Measurements from ENCODE around the gene SPSB1. TPM values are rescaled to one million over a fixed set of nuclear protein-coding genes. Genes with fewer than 3 reads are reported as not detected.

The SPSB1 gene
- total RNA-seq, 6 experiments from 2014 or later: 5.9 to 10.4 (median 8.6) TPM

- DNase-seq: no peak
- no peak for TF ChIP-seq CTCF (IDR thresholded peaks at IDR 0.05)
- no peaks in the 10 kb centered on the region for H3K27me3 Mint-ChIP-seq (ENCODE audit: insufficient read depth)
- peaks cover 37% of the 10 kb centered on the region for H3K9me3 Mint-ChIP-seq
- H3K36me3 Mint-ChIP-seq (ENCODE audit: low read depth): peaks cover 32% of the 10 kb centered on the region
- H3K4me3 Mint-ChIP-seq: no peak overlapping the region
- peaks cover 6% of the 10 kb centered on the region; the same call in 1 of the 2 replicates for H3K4me1 Mint-ChIP-seq (ENCODE audit: low read depth)
- no peak overlapping the region for H3K27ac Mint-ChIP-seq
Observed at GRCh38 chr1:9256332-9256731, 36.4 kb upstream of the SPSB1 start.

- Mint-ChIP-seq H3K4me3 (no peak overlapping the region), H3K27ac (no peak overlapping the region), H3K9me3 (peaks cover 37% of the 10 kb centered on the region), H3K27me3 (ENCODE audit: insufficient read depth) (no peaks in the 10 kb centered on the region), H3K36me3 (ENCODE audit: low read depth) (peaks cover 32% of the 10 kb centered on the region), H3K4me1 (ENCODE audit: low read depth) (peaks cover 6% of the 10 kb centered on the region; the same call in 1 of the 2 replicates)
- no peak for DNase-seq
- TF ChIP-seq CTCF (IDR thresholded peaks at IDR 0.05): no peak
Observed at GRCh38 chr1:9257851-9258250, 34.8 kb upstream of the SPSB1 start.

DNA sequence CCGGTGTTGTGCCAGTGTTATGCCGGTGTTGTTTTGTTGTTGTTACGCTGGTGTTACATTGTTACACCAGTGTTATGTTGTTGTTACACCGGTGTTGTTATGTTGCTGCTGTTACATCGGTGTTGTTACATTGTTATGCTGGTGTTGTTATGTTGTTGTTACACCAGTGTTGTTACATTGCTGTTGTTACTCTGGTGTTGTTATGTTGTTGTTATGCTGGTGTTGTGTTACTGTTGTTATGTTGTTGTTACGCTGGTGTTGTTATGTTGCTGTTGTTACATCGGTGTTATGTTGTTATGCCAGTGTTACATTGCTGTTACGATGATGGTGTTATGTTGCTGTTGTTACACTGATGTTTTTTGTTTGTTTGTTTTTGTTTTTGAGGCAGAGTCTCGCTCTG lies 34.1 kb upstream of the SPSB1 start:
- H3K4me3 Mint-ChIP-seq: no peak overlapping the region
- no peak for TF ChIP-seq CTCF (IDR thresholded peaks at IDR 0.05)
- no peak for DNase-seq
- H3K36me3 Mint-ChIP-seq (ENCODE audit: low read depth): peaks cover 32% of the 10 kb centered on the region
- no peaks in the 10 kb centered on the region for H3K27me3 Mint-ChIP-seq (ENCODE audit: insufficient read depth)
- peak overlapping the region; percentile 43; the same call in 1 of the 2 replicates for H3K27ac Mint-ChIP-seq
- peaks cover 37% of the 10 kb centered on the region for H3K9me3 Mint-ChIP-seq
- H3K4me1 Mint-ChIP-seq (ENCODE audit: low read depth): peaks cover 2% of the 10 kb centered on the region; the same call in 1 of the 2 replicates

- Mint-ChIP-seq H3K27ac (peak overlapping the region; percentile 42), H3K4me3 (no peak overlapping the region), H3K36me3 (ENCODE audit: low read depth) (peaks cover 38% of the 10 kb centered on the region), H3K4me1 (ENCODE audit: low read depth) (no peaks in the 10 kb centered on the region), H3K27me3 (ENCODE audit: insufficient read depth) (no peaks in the 10 kb centered on the region; the same call in 1 of the 2 replicates), H3K9me3 (peaks cover 37% of the 10 kb centered on the region)
- no peak for TF ChIP-seq CTCF (IDR thresholded peaks at IDR 0.05)
- no peak for DNase-seq
Observed at GRCh38 chr1:9260059-9260766, 32.5 kb upstream of the SPSB1 start.

GRCh38 chr1:9261496-9261895 lies 31.2 kb upstream of the SPSB1 start:
- TF ChIP-seq CTCF (IDR thresholded peaks at IDR 0.05): no peak
- H3K27ac Mint-ChIP-seq: no peak overlapping the region
- peaks cover 37% of the 10 kb centered on the region for H3K9me3 Mint-ChIP-seq
- no peak for DNase-seq
- no peaks in the 10 kb centered on the region; the same call in 1 of the 2 replicates for H3K27me3 Mint-ChIP-seq (ENCODE audit: insufficient read depth)
- H3K36me3 Mint-ChIP-seq (ENCODE audit: low read depth): peaks cover 39% of the 10 kb centered on the region
- H3K4me1 Mint-ChIP-seq (ENCODE audit: low read depth): peaks cover 4% of the 10 kb centered on the region
- H3K4me3 Mint-ChIP-seq: no peak overlapping the region

Data from HFFc6 (cell line).